Occipital lobe (tissue), 2 donors: Measurements from ENCODE around the gene HLA-DQA1. TPM values are rescaled to one million over a fixed set of nuclear protein-coding genes. Genes with fewer than 3 reads are reported as not detected.
"Not testable (repeated sequence)": the region's sequence is repeated elsewhere in the genome, so short reads cannot be mapped to it uniquely, and the experiment has no call there.

Experiments used
- DNase-seq: peaks from one replicate; lab custom pipeline; 2025; lab: John Stamatoyannopoulos, UW
- total RNA-seq: library from RNA; depleted of rRNA; stranded (reverse); fragments of >200 nt; gene quantifications from one replicate; pipeline ENCODE4 v1.2.3, GENCODE V29; 2014

Gene HLA-DQA1
- total RNA-seq, 1 donor from 2014 or later = 0.16 TPM

DNA sequence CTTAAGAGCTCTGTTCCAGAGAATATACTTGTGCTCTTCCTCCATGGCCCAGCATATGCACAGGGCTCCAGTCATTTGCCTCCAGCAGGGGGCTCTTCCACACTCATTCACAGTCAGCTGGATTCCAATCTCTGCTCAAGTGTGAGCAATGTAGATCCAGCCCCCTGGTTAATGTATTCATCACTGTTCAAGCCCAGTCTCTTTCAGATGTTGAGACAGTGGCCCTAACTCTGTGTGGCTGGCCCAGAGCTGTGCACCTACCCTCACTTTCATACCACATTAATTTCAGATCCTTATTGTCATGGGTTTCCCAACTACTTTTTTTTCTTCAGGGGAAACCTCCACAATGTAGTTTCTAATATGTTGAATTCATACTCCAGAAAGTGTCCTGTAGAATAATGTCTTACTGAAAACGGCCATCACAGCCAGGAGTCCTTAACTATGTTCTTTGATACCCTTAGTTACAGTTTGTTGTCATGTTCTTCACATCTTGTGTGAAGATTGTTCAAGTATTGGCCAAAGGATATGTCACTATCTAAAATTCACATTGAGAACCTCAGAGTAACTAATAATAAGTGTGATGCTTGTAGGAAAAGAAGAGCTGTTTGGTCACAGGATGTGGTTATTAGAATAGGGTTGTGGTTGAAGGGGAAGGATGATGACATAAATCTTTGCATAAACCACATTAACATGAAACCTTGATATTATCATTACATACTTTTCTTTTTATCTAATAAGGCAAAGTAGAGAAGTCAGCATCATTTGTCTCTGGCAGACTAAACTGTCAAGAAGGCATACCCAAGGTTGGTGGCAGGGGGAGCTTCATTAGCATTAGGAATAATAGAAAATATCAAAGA, 14.4 kb upstream of the HLA-DQA1 start:
- DNase-seq = no peak

DNA sequence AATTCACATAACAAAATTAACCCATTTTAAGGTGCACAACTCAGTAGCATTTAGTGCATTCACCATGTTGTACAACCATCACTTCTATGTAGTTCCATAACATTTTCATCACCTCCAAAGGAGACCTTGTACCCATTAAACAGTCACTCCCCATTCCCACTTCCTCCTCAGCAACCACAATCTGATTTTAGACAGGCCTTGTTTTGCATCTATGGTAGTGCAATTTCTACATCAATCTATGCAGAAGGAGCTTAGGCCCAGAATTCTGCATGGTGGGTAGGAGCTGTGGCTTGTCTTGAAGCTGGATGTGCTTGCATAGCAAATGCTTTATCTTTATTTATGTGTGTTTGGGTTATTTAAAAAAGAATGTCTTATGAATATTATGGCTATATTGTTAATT, 13.5 kb upstream of the HLA-DQA1 start:
- no peak for DNase-seq

GRCh38 chr6:32624565-32624964, 12.6 kb upstream of the HLA-DQA1 start:
- no peak for DNase-seq

DNA sequence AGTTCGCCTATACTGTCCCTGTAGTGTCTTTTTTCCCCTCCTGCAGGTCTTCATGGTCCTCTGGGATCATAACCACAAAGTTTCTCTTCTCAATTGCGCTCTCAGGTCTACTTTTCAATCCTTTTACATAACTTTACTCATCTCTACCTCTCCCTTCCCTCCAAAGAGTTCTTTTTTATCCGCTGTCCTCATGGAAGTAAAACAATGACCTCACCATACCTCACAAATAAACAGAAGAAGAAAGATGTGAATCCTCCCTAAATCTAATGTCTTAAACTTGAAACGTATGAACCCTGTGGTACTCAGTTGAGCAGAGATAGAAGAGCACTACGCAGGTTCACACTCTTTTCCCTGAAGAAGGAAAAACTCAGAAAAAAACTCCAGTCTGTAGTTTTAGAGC, 12.1 kb upstream of the HLA-DQA1 start:
- DNase-seq = no peak

DNA sequence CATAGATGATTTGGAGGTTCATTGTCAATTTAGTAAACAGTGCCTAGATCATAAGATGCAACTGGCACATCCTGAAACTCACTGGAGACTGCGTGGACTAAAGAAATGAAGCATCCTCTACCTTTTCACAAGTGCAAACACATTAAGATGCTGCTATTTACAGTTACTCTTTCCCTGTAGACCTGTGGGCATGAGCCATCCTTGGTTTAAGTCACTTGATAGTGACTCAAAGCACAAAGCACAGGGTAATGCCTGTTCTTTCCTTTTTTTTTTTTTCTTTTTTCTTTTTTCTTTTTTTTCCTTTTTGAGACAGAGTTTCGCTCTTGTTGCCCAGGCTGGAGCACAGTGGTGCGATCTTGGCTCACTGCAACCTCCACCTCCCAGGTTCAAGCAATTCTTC, 10.0 kb upstream of the HLA-DQA1 start:
- DNase-seq = no peak

DNA sequence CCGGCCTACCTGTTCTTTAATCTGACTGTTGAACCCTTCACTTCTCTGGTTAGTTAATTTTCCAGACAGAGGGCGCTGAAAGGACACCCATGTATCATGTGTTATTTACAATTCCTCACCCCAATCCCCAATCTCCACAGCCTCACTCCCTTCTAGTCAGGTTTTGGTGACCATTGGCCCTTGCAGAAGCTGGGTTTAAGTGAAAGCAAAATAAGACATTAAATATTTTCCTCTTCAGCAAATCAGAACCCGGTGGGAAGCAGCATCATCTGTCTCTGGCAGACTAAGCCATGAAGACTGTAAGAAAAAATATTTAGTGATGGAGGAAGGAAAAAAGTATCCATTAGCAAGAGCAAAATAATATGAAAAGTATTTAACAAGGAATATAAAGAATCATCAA, 9.4 kb upstream of the HLA-DQA1 start:
- DNase-seq = no peak

DNA sequence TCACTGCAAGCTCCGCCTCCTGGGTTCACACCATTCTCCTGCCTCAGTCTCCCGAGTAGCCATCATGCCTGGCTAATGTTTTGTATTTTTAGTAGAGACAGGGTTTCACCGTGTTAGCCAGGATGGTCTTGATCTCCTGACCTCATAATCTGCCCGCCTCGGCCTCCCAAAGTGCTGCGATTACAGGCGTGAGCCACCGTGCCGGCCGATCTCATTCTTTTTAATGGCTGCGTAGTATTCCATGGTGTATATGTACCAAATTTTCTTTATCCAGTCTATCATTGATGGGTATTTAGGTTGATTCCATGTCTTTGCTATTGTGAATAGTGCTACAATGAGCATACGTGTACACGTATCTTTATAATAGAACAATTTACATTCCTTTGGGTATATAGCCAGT, 7.4 kb upstream of the HLA-DQA1 start:
- not testable (repeated sequence) for DNase-seq

DNA sequence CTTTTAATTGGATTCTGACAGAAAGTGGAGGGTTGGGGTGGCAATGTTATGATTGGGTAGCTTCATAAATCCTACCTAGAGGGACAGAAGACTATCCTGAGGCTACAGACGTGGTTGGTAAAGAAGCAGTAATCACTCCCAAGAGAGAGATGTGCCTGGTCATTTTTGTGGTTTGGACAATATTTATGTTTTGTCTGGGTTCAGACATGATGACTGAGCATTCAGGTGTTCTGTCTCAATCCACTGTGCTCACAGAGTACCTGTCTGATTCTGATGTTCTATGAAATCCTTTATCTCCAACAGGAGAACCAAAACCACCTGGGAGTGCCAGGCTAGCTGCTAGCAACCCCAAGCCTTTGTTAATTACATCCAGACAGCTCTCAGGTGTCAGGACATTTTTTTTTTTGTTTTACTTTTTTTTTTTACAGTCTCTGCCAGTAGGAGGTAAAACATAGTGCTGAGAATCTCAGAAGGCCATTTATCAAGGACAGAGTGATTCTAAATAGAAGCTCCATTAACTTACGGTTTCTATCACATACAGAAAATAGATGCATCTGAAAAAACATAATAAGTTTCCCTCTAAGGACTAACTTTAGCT, 1.6 kb upstream of the HLA-DQA1 start:
- no peak for DNase-seq

GRCh38 chr6:32637883-32638282, 677 bp downstream of the HLA-DQA1 start:
- no peak for DNase-seq

GRCh38 chr6:32638532-32639219, 1.5 kb downstream of the HLA-DQA1 start:
- no peak for DNase-seq

DNA sequence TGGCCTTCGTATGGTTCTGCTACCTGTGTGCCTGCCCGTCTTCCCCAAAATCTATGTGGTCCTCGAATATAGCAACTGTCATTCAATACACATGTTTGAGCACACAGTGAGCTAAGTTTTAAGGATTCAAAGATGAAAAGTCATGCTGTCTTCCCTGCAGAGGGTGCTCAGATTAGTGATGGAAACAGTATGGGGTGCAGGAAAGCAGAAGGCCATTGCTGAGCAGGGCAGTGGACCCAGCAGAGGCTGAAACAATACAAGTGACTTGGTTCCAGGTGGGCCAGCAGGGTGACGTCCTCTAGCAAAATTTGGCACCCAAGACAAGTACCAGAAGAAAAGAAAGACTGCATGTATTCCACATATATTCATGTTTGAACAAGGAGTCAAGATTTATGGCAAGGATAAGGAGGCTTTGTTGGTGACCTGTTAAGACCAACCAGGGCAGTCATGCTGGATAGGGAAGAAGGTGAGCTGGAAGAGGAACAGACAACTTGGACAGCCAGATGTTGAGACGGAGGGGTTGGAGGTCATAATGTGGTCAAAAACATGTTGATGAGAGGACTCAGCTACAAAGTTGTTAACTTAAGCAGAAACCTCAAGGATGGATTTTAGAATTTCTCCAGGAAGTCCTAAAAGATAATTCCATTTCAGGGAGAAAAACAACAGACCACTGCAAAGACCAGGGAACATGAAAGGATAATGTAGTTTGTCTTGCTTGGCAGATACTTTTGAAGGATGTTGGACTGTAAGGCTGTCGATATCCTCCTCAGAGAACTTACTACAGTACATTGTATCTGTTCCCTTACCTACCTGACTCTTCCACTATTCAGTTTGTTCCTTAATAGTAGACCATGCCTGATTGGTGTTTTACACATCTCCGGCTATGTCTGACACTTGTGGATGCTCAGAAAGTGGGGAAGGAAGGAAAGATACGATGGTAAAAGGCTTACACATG, 2.5 kb downstream of the HLA-DQA1 start:
- DNase-seq = no peak

- DNase-seq = no peak
These were observed 3.9 kb downstream of the HLA-DQA1 start for GRCh38 chr6:32641122-32641521.

DNA sequence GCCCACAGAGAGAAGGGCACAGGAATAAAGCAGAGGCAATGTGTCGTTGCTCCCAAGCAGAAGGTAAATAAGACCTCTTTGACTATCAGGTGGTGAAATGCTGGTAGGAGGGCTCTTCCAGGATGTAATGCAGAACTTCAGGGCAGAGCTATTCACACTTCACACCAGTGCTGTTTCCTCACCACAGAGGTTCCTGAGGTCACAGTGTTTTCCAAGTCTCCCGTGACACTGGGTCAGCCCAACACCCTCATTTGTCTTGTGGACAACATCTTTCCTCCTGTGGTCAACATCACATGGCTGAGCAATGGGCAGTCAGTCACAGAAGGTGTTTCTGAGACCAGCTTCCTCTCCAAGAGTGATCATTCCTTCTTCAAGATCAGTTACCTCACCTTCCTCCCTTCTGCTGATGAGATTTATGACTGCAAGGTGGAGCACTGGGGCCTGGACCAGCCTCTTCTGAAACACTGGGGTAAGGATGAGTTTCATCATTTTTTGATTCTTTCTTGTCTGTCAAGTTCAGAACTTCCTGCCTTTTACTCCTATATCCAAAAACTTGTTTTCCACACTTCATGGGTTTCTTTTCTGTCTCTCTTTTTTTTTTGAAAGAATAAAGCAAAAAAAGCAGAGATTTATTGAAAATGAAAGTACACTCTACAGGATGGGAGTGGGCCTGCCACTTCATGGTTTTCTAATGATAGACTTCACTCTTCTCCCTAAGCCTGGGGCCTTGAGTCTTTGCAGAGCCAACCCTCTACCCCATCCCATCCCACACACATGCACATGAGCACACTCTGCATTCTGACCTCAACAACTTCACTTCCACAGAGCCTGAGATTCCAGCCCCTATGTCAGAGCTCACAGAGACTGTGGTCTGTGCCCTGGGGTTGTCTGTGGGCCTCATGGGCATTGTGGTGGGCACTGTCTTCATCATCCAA, 4.8 kb downstream of the HLA-DQA1 start:
- not testable (repeated sequence) for DNase-seq

- no peak for DNase-seq
These were observed 5.5 kb downstream of the HLA-DQA1 start for GRCh38 chr6:32642720-32643106.

GRCh38 chr6:32643904-32644303, 6.7 kb downstream of the HLA-DQA1 start:
- DNase-seq = no peak

GRCh38 chr6:32645047-32645703, 8.0 kb downstream of the HLA-DQA1 start:
- DNase-seq = no peak

DNA sequence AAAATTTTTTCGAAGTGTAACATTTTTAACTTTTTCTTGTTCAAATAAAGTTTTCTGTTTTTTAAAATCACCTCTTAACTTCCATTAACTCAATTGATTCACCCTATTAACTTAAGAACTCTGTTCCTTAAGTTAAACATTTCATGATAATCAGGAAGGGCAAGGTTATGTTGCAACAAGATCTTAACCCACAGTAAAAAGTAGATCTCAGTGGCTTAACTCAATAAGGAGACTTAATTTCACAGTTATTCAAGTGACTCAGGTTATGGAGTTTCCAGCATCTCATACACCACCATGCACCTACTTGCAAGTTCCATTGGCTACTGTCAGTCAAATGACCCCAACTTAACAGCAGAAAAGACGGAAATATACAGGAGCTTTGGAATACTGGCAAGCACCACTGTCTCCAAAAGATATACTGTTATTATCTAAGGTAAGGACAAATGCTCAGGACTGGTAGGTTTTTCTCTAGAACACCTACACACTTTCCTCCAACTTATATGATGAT, 18.1 kb downstream of the HLA-DQA1 start:
- DNase-seq = no peak

GRCh38 chr6:32657329-32657728, 20.1 kb downstream of the HLA-DQA1 start:
- not testable (repeated sequence) for DNase-seq

DNA sequence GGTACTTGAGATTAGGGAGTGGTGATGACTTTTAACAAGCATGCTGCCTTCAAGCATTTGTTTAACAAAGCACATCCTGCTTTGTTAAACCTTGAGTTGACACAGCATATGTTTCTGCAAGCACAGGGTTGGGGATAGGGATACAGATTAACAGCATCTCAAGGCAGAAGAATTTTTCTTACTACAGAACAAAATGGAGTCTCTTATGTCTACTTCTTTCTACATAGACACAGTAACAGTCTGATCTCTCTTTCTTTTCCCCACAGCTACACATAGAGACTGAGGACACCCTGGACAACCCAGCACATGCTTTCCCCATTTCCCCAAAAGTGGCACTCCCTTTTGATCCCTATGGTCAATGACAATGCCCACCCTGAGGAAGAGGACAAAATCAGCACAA, 20.6 kb downstream of the HLA-DQA1 start:
- not testable (repeated sequence) for DNase-seq
